ENCODE data around the gene DNAH10.

DNA sequence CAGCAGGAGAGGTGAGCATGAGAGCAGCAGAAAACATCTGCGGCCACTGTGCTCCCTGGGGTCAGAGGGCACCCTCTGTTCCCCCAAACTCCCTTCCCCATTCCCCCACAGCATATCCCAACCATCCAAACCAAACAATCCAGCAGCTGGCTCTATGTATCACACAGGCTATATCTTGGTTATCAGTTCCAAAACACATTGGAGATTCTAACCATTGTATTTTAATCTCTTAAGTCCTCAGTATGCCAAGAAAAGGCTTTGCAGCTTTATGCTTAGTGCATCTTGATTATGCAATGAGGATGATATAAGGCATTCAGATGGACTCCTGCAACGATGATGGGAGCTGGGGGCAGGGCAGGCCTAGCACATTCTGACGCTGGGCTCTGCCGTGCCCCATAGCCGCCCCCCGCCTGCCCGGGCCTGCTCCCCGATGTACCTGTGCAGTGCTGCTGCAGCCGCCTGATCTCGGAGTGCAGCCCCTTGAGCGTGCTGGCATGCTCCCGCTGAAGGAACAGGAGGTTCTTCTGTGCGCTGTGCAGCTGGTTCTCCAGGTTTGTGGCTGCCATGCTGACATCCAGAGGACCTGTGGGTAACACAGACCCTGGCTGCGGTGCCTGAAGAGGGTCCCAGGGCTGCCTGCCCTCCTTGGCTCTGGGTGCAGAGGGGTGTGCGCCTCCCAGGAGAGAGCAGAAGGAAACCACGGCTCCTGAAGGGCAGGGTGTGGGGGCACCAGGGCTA is 181.0 kb downstream of the DNAH10 start:
- TF ChIP-seq, protein P1, sequence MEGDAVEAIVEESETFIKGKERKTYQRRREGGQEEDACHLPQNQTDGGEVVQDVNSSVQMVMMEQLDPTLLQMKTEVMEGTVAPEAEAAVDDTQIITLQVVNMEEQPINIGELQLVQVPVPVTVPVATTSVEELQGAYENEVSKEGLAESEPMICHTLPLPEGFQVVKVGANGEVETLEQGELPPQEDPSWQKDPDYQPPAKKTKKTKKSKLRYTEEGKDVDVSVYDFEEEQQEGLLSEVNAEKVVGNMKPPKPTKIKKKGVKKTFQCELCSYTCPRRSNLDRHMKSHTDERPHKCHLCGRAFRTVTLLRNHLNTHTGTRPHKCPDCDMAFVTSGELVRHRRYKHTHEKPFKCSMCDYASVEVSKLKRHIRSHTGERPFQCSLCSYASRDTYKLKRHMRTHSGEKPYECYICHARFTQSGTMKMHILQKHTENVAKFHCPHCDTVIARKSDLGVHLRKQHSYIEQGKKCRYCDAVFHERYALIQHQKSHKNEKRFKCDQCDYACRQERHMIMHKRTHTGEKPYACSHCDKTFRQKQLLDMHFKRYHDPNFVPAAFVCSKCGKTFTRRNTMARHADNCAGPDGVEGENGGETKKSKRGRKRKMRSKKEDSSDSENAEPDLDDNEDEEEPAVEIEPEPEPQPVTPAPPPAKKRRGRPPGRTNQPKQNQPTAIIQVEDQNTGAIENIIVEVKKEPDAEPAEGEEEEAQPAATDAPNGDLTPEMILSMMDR (conservative IDR thresholded peaks at IDR 0.05): no peak
- no peak for TF ChIP-seq EZH2 (IDR thresholded peaks at IDR 0.05; ENCODE audit: low read depth)
